NCI-H128 (cell line): ENCODE results near the gene SMIM8.
"Not testable (repeated sequence)": the region's sequence is repeated elsewhere in the genome, so short reads cannot be mapped to it uniquely, and the experiment has no call there.

Source experiments
- DNase-seq: peaks from one replicate; lab custom pipeline; 2025; ENCODE audit not compliant: unreplicated experiment; lab: John Stamatoyannopoulos, UW

The SMIM8 gene

GRCh38 chr6:87322304-87323212 lies at the start of gene SMIM8:
Gene SMIM8 (plus strand): TSS chr6:87322588. CDS start chr6:87337032, 14,444 bp downstream.
- DNase-seq, result peak; percentile 37

GRCh38 chr6:87274660-87275274 lies 47.6 kb upstream of the SMIM8 start:
- DNase-seq, result no peak

- no peak for DNase-seq
Observed at GRCh38 chr6:87276624-87277023, 45.8 kb upstream of the SMIM8 start.

GRCh38 chr6:87277123-87277522 lies 45.3 kb upstream of the SMIM8 start:
- DNase-seq, result no peak

GRCh38 chr6:87279196-87279595 lies 43.2 kb upstream of the SMIM8 start:
- DNase-seq, result no peak

GRCh38 chr6:87281426-87281825 lies 41.0 kb upstream of the SMIM8 start:
- DNase-seq, result no peak

DNA sequence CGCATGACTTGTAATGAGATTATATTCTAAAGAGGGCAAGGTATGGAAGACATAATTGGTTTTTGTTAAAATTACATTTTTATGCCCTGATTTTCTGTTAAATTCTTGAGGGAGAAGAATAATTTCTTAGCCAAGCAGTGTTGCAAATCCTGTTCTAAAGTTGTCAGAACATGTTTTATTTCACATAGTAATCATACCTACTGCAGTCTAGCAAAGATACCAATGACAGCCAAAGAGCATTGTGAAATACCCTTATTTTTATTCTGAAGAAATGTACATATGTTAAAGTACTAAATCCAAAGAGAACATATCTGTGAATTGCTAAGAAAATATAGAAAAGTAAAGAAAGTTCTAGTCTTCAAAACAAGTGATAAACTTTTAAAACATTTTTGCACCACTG lies 39.6 kb upstream of the SMIM8 start:
- DNase-seq, result no peak

GRCh38 chr6:87283461-87283860 lies 38.9 kb upstream of the SMIM8 start:
- no peak for DNase-seq

DNA sequence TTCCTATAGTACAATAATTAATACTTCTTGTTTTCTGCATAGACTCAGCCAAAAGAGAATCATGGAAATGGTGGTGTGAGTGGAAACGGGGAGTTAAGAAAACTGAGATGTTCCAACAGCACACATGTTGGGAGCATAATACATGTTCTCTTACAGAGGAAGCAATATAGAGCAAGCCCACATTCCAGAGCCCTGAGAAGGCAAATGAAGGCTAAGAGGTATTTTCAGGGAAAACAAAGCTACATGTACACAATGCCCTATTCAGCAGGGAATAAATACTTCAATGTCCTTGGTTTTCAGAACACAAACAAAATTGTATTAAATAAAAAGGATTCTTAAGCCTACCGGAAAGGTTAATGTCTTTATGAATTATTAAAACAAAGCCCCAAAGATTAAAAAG lies 35.1 kb upstream of the SMIM8 start:
- DNase-seq, result no peak

DNA sequence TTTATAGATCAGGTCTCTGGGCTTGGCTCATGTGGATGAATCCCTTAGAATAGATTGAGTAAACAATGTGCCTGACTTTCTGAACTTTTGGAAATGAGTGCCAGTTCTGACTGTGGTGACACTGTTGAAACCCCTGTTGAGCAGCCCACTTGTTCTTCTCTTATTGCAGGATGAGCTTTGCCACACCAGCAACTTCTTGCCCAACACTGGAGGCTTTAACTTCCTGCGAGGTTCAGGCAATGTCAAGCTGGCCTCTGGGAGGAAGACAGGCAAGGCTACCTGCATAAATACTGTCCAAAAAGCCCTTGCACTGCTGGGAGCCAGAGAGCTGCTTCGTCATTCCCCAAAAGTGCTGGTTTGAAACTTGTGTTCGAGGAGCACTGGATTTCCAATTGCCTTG lies 32.8 kb upstream of the SMIM8 start:
- no peak for DNase-seq

DNA sequence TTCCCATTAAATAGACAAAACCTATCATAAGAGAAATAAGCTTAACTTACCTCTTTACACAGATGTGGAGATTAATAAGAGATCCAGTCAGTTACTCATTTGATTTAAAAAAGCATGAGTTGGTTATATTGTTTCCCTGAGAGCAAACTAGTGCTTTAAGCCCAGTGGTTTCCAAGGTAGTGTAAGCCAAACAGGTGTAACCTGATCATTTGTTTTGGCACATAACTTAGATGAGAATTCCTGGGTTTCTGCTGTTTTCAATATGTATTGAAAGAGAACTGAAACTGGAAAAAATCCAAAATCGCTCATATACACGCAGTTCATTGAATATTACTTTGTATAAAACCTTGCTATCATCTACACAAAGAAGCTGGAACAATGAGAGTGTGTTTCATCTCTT lies 30.5 kb upstream of the SMIM8 start:
- DNase-seq, result no peak

GRCh38 chr6:87293526-87293925 lies 28.9 kb upstream of the SMIM8 start:
- DNase-seq, result no peak

- DNase-seq, result no peak
Observed at GRCh38 chr6:87297119-87297518, 25.3 kb upstream of the SMIM8 start.

GRCh38 chr6:87301277-87301676 lies 21.1 kb upstream of the SMIM8 start:
- not testable (repeated sequence) for DNase-seq

GRCh38 chr6:87308970-87309369 lies 13.4 kb upstream of the SMIM8 start:
- no peak for DNase-seq

DNA sequence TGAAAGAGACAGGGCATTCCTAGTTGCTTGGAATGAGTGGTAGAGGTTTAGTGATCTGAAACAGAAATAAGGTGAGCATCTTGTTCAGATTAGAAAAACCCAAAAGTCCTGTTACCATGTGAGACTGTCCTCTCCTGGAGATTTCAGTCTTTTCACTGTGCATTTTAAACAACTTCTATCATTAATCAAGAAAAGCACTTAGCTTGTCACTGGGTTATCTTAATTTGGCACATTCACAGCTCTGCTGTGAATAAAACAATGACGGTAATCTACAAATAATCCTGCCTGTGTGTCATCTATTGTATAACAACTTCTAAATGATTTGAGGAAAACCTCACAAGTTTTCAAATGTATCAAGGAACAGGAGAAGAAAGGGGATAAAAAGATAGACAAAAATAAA lies 9.5 kb upstream of the SMIM8 start:
- no peak for DNase-seq

DNA sequence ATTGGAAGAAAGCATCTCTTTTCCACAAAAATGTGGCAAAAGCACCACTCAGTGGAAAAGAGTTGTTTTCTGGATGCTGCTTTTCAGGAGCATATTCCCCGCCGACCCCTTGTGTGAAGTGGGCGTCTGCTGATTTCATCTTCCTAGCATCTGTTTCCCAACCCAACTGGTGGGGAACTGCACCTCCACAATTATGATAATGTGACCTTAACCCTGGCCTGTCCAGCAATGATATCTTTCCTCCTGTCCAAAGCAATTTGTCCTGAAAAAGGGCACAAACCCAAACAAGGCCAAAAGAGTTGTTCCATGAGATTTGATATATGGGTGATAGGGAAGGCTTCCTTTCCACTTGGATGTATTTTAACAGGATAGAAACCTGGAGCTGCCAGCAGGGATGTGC lies 7.3 kb upstream of the SMIM8 start:
- DNase-seq, result no peak

- DNase-seq, result no peak
Observed at GRCh38 chr6:87319271-87319987, 3.0 kb upstream of the SMIM8 start.

GRCh38 chr6:87323880-87324279 lies 1.5 kb downstream of the SMIM8 start:
- not testable (repeated sequence) for DNase-seq

DNA sequence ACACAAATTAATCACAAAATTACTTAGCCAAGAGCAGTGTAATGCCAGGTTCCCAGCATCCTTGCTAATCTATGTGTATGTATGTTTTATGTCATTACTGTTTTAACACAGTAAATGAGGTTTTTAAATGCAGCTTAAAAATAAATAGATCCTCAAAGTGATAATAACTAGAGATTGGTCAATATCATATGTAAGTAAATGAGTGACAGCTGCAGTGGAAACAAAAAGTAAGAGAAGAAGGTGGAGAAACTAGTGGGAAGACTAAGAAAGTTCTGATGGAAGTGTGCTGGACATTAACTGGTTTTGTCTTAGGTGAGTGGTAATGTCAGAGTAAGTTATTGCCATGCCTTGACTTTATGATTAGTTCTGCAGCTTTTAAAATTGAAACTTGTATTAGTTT lies 8.6 kb downstream of the SMIM8 start:
- DNase-seq, result no peak

- DNase-seq, result no peak
Observed at GRCh38 chr6:87333033-87333432, 10.6 kb downstream of the SMIM8 start.
